GM18909 (cell line): ENCODE measurements around the gene ARHGAP15.
A peak's percentile ranks its signal among the peaks of the same experiment; 100 is the strongest.

Experiments
- ATAC-seq: cut with Tn5 transposase; IDR thresholded peaks from one replicate; pipeline ENCODE4 v1.9.1; 2021; ENCODE audit warnings: mild to moderate bottlenecking; ENCODE audit not compliant: unreplicated experiment, poor library complexity

The ARHGAP15 gene

GRCh38 chr2:143433251-143433650 lies 304.0 kb downstream of the ARHGAP15 start:
- ATAC-seq, result no peak

- ATAC-seq, result no peak
These were observed 304.6 kb downstream of the ARHGAP15 start for GRCh38 chr2:143433840-143434239.

- ATAC-seq, result no peak
These were observed 305.2 kb downstream of the ARHGAP15 start for GRCh38 chr2:143434445-143434844.

GRCh38 chr2:143435131-143435530 lies 305.9 kb downstream of the ARHGAP15 start:
- no peak for ATAC-seq

GRCh38 chr2:143436951-143437350 lies 307.7 kb downstream of the ARHGAP15 start:
- ATAC-seq, result no peak

- no peak for ATAC-seq
These were observed 311.3 kb downstream of the ARHGAP15 start for GRCh38 chr2:143440411-143441012.

GRCh38 chr2:143442193-143442592 lies 313.0 kb downstream of the ARHGAP15 start:
- ATAC-seq, result no peak

- peak; percentile 89 for ATAC-seq
These were observed 322.5 kb downstream of the ARHGAP15 start for GRCh38 chr2:143451642-143452281.

GRCh38 chr2:143452817-143453451 lies 323.7 kb downstream of the ARHGAP15 start:
- peak; percentile 77 for ATAC-seq

GRCh38 chr2:143453981-143454511 lies 324.8 kb downstream of the ARHGAP15 start:
- no peak for ATAC-seq

GRCh38 chr2:143455317-143455716 lies 326.1 kb downstream of the ARHGAP15 start:
- no peak for ATAC-seq

GRCh38 chr2:143458258-143459190 lies 329.3 kb downstream of the ARHGAP15 start:
- ATAC-seq, result no peak

- no peak for ATAC-seq
These were observed 331.2 kb downstream of the ARHGAP15 start for GRCh38 chr2:143460382-143460781.

GRCh38 chr2:143463719-143464118 lies 334.5 kb downstream of the ARHGAP15 start:
- peak; percentile 77 for ATAC-seq

- no peak for ATAC-seq
These were observed 337.2 kb downstream of the ARHGAP15 start for GRCh38 chr2:143466391-143466790.

GRCh38 chr2:143467011-143467410 lies 337.8 kb downstream of the ARHGAP15 start:
- ATAC-seq, result no peak

- ATAC-seq, result peak; percentile 75
These were observed 339.2 kb downstream of the ARHGAP15 start for GRCh38 chr2:143468341-143468888.

- no peak for ATAC-seq
These were observed 340.1 kb downstream of the ARHGAP15 start for GRCh38 chr2:143469323-143469722.

GRCh38 chr2:143471550-143471949 lies 342.3 kb downstream of the ARHGAP15 start:
- no peak for ATAC-seq

- no peak for ATAC-seq
These were observed 344.0 kb downstream of the ARHGAP15 start for GRCh38 chr2:143473216-143473615.
